OCI-LY3 (cell line): ENCODE results near the gene CNP.

Source experiments
- H2AFZ ChIP-seq: fragments of 200-600, 300-600 bp; shearing (Covaris generic); 2 replicates; pipeline ENCODE4 v1.6.0; 2014; ENCODE audit warnings: antibody characterized with exemption, low read depth, low read length
- H3K27ac ChIP-seq: fragments of 200-600, 300-600 bp; sonication (generic); 2 replicates; pipeline ENCODE4 v1.5.1; 2014; ENCODE audit warnings: mild to moderate bottlenecking, low read length, moderate library complexity, mixed read lengths
- H3K27me3 ChIP-seq: fragments of 200-600, 300-600 bp; sonication (generic); 2 replicates; pipeline ENCODE4 v1.6.1; 2014; ENCODE audit warnings: low read depth, low read length, mixed read lengths
- H3K36me3 ChIP-seq: fragments of 200-600, 300-600 bp; sonication (generic); replicated peaks from 2 replicates; pipeline ENCODE3; 2014; ENCODE audit warnings: low read depth, low read length, mixed read lengths
- H3K4me1 ChIP-seq: fragments of 300-600, 200-600 bp; sonication (generic); 2 replicates; pipeline ENCODE4 v1.6.1; 2014; ENCODE audit warnings: low read length, mixed read lengths
- H3K4me2 ChIP-seq: fragments of 200-600, 300-600 bp; sonication (generic); 2 replicates; pipeline ENCODE4 v1.6.1; 2014; ENCODE audit warnings: low read length, mixed read lengths
- H3K4me3 ChIP-seq: fragments of 300-600, 200-600 bp; sonication (generic); 2 replicates; pipeline ENCODE4 v1.5.1; 2014; ENCODE audit warnings: antibody characterized with exemption, mild to moderate bottlenecking, low read length, moderate library complexity
- H3K79me2 ChIP-seq: fragments of 300-600, 200-600 bp; shearing (Covaris generic); 2 replicates; pipeline ENCODE4 v1.6.1; 2014; ENCODE audit warnings: mild to moderate bottlenecking, low read length, mixed read lengths
- H3K9ac ChIP-seq: fragments of 300-600, 200-600 bp; shearing (Covaris generic); 2 replicates; pipeline ENCODE4 v1.6.0; 2014; ENCODE audit warnings: mild to moderate bottlenecking, low read length, moderate library complexity
- H3K9me3 ChIP-seq: fragments of 200-600, 300-600 bp; shearing (Covaris generic); 2 replicates; pipeline ENCODE4 v1.6.1; 2014; ENCODE audit warnings: low read length, mixed read lengths; ENCODE audit not compliant: insufficient read depth
- H4K20me1 ChIP-seq: fragments of 200-600, 300-600 bp; sonication (generic); 2 replicates; pipeline ENCODE4 v1.6.1; 2016; ENCODE audit warnings: low read length, mixed read lengths; ENCODE audit not compliant: insufficient read depth
- EZH2phosphoT487 ChIP-seq: fragments of 200-600 bp; shearing (Covaris generic); IDR thresholded peaks from 2 replicates; pipeline ENCODE4 v1.6.1; 2018; ENCODE audit warnings: antibody characterized with exemption, mixed run types, low read depth
- TF ChIP-seq, protein P1 (sequence below): fragments of 200-600, 300-600 bp; sonication (generic); IDR thresholded peaks from 2 replicates; pipeline ENCODE4 v1.5.1; 2014; ENCODE audit warnings: antibody characterized with exemption, low read length, low read depth

CNP gene

DNA sequence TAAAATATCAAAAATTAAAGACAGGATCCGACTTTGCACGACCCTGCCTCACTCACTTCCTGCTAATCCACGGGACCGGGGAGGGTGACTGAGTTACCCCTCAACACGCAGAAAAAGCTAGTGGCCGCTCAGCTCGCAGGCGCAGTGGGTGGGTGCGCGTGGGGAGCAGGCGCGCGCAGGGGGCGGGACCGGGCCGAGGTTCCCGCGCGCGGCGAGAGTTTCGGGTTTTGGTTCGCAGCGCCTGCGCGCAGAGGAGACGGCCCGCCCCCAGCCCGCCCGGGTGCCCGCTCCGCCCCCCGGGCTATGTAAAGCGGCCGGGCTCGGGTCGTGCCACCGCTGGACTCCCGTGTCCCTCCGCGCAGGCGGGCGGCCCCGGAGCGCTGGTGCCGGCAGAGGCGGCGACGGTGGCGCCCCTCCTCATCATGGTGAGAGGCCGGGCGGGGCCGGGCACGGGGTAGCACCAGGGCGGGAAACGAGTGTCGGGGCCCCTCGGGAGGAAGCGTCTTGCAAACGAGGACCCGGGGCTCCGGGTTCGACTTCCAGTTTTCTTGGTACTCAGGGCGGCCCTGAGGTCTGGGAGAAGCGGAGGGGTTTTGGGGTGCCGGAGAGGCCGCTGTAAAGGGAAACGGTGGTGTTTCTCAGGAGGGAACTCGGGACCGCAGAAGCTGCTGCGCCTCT lies at the start of gene CNP:
TSS of gene CNP (plus strand) at position 333 of the 678 bp plus-strand sequence. CDS start at position 423, 90 bp downstream.
- Histone ChIP-seq H4K20me1 (peaks cover 25% of the 10 kb centered on the region), H3K79me2 (peaks cover 50% of the 10 kb centered on the region), H3K4me2 (peak within 1 kb of the TSS; percentile 90), H3K9ac (peak within 1 kb of the TSS; percentile 91), H3K4me1 (peaks cover 28% of the 10 kb centered on the region), H3K27ac (peak within 1 kb of the TSS; percentile 77), H3K36me3 (peaks cover 30% of the 10 kb centered on the region), H3K9me3 (no peaks in the 10 kb centered on the region), H2AFZ (peak within 1 kb of the TSS; percentile 61), H3K4me3 (peak within 1 kb of the TSS; percentile 96), H3K27me3 (0 out of 2 replicates have a peak, but pooled peaks cover 3% of the 10 kb centered on the region)
- TF ChIP-seq, protein P1, sequence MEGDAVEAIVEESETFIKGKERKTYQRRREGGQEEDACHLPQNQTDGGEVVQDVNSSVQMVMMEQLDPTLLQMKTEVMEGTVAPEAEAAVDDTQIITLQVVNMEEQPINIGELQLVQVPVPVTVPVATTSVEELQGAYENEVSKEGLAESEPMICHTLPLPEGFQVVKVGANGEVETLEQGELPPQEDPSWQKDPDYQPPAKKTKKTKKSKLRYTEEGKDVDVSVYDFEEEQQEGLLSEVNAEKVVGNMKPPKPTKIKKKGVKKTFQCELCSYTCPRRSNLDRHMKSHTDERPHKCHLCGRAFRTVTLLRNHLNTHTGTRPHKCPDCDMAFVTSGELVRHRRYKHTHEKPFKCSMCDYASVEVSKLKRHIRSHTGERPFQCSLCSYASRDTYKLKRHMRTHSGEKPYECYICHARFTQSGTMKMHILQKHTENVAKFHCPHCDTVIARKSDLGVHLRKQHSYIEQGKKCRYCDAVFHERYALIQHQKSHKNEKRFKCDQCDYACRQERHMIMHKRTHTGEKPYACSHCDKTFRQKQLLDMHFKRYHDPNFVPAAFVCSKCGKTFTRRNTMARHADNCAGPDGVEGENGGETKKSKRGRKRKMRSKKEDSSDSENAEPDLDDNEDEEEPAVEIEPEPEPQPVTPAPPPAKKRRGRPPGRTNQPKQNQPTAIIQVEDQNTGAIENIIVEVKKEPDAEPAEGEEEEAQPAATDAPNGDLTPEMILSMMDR: no peak
- no peak for TF ChIP-seq EZH2phosphoT487

DNA sequence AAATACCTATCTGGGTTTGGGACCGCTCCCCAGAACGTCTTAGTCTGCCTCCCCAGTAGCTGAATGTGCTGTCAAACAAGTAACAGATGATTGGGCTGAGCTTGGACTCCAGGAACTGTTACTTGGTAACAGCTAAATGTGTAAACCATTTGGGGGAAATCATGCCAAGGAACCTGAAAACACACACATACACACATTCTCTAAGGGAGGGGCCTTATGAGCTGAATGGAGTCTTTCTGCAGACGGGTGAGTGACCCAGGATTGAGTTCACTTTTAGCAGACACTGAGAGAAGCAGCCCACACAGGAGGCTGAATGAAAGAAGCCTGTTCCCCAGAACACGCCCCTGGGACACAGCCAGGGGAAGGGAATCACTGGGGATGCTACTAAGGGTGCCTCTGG lies 49.4 kb upstream of the CNP start:
- peaks cover 31% of the 10 kb centered on the region for H3K36me3 ChIP-seq
- peaks cover 16% of the 10 kb centered on the region for H3K4me1 ChIP-seq
- no peak overlapping the region for H2AFZ ChIP-seq

DNA sequence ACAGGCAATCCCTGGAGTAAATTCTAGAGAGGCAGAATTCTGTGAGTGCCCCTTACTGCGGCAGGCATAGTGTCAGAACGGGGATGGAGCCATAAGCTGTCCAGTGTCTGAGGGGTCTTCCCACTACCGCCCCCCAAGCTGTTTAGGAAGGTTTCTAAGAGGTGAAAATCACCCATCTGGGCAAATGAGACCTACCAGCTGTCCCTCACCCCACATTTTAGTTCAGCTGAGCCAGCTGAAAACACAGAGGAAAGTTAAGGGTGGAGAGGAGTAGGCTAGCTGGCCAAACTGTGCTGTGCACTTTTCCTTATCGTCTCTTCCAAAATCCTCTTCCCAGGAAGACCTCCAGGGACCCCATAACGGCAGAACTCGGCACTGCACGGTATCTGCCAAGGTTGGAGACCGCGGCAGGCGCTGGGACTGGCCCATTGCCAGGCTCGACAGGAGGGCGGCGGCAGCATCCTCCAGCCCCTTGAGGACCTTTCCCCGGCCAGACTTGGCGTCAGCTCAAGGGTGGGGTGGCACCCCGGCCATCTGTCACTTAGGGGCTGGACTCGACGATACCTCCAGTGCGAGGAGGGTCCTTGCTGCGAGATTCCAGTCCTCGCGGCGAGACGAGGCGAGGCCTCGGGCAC lies 48.8 kb upstream of the CNP start:
- H3K27ac ChIP-seq: peak overlapping the region; percentile 73
- peaks cover 45% of the 10 kb centered on the region for H4K20me1 ChIP-seq
- peaks cover 60% of the 10 kb centered on the region for H3K79me2 ChIP-seq
- H3K27me3 ChIP-seq: no peaks in the 10 kb centered on the region
- peak overlapping the region; percentile 98 for H3K9ac ChIP-seq
- H3K9me3 ChIP-seq: no peaks in the 10 kb centered on the region
- H3K4me3 ChIP-seq: peak overlapping the region; percentile 97
- peaks cover 25% of the 10 kb centered on the region for H3K36me3 ChIP-seq
- H3K4me2 ChIP-seq: peak overlapping the region; percentile 94
- H2AFZ ChIP-seq: no peak overlapping the region; the same call in 1 of the 2 replicates
- H3K4me1 ChIP-seq: peaks cover 16% of the 10 kb centered on the region
- TF ChIP-seq, protein P1: no peak
- TF ChIP-seq EZH2phosphoT487: no peak

More for the DNA sequence above, 49.4 kb upstream of the CNP start:
- Histone ChIP-seq H4K20me1 (peaks cover 49% of the 10 kb centered on the region), H3K79me2 (peaks cover 66% of the 10 kb centered on the region), H3K4me2 (peak overlapping the region; percentile 94), H3K9ac (peak overlapping the region; percentile 98), H3K27ac (no peak overlapping the region), H3K27me3 (no peaks in the 10 kb centered on the region), H3K4me3 (peak overlapping the region; percentile 97), H3K9me3 (no peaks in the 10 kb centered on the region)
- no peak for TF ChIP-seq EZH2phosphoT487
- TF ChIP-seq, protein P1: no peak

DNA sequence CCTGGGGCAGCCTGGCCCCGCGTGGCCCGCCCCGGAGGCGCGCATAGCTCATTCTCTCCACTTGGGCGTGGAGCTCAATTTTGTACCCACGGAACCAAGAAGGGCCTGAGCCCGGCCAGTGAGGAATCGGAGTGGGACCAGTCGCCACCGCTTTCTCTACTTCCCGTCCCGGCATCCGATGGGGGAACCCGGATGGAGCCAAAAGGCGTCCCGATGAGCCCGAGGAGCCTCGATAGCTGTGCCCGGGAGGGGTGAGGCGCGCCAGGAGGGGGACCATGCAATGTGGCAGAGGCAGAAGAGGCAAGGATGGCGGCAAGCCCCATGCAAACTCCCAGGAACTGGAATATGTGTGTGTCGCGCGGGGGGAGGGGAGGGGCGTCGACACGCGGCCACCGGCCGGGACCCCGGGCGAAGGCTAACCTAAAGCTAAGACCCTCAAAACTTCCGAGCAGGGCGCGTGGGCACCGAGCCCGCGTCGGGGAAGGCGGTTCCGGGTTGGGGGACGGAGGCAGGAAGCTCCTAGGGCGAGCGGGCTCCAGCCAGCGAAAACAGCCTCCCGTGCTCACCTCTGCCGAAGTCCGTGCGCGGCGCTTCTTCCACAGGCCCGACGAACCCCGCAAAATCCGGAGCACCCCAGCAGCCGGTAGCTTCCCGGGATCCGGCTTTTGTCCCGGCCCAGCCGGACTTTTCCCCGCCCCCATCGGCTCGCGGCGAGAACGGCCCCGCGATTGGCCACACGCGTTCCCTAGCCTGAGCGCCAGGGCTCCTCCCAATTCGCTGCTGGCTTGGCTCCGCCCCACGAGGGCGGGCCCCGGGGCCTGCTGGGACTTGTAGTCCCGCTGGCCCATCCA lies 48.1 kb upstream of the CNP start, which contains the start of gene ACLY:
TSS of gene ACLY (minus strand) at position 638 of the 851 bp plus-strand sequence. CDS start 5,078 bp downstream, outside the sequence.
- Histone ChIP-seq H3K4me3 (peak within 1 kb of the TSS; percentile 97), H3K79me2 (peaks cover 53% of the 10 kb centered on the region), H4K20me1 (peaks cover 38% of the 10 kb centered on the region), H2AFZ (peak within 1 kb of the TSS; percentile 85), H3K27me3 (no peaks in the 10 kb centered on the region), H3K9me3 (no peaks in the 10 kb centered on the region), H3K4me1 (peaks cover 16% of the 10 kb centered on the region), H3K4me2 (peak within 1 kb of the TSS; percentile 95), H3K27ac (peak within 1 kb of the TSS; percentile 73), H3K36me3 (peaks cover 17% of the 10 kb centered on the region), H3K9ac (peak within 1 kb of the TSS; percentile 98)
- TF ChIP-seq EZH2phosphoT487: no peak
- TF ChIP-seq, protein P1: no peak
